HG03103 (cell line): ENCODE measurements around the gene YEATS4.
A peak's percentile ranks its signal among the peaks of the same experiment; 100 is the strongest.

Experiments
- ATAC-seq: cut with Tn5 transposase; IDR thresholded peaks from one replicate; pipeline ENCODE4 v1.9.1; 2021; ENCODE audit warnings: low read depth; ENCODE audit not compliant: unreplicated experiment

YEATS4 gene

DNA sequence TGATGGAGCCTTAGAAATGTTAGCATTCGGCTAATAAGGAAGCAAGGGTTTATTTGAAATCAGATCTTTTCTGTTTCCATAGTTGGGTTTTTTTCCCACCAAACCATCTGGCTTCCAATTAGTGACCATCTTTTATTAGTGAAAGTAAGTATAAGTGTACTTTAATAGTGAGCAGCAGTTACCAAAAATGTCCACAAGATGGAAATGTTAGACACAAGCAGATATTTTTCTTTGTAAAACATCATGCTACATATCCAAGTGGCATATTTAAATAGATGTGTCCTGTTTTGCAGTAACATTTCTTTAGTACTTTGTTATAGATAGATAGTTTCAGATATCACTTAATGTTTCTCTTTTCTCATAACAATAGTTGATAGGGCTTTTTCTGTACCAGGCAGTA is 28.8 kb downstream of the YEATS4 start:
- no peak for ATAC-seq

DNA sequence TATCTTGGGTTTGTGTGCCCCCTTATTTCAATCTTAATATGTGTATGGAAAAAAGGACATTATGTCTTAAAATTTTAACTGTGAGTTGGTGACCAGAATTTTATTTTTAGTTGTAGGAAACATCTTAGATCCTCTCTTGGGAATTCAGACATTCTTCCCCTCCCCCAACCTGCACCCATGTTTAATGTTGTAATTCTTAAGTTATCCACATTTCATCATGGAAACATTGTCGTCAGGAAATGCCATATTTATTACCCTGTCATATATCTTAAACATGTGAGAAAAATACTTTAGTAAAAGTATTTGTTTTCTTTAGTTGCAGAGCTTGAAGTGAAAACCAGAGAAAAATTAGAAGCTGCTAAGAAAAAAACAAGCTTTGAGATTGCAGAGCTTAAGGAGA is 30.3 kb downstream of the YEATS4 start:
- ATAC-seq: no peak

DNA sequence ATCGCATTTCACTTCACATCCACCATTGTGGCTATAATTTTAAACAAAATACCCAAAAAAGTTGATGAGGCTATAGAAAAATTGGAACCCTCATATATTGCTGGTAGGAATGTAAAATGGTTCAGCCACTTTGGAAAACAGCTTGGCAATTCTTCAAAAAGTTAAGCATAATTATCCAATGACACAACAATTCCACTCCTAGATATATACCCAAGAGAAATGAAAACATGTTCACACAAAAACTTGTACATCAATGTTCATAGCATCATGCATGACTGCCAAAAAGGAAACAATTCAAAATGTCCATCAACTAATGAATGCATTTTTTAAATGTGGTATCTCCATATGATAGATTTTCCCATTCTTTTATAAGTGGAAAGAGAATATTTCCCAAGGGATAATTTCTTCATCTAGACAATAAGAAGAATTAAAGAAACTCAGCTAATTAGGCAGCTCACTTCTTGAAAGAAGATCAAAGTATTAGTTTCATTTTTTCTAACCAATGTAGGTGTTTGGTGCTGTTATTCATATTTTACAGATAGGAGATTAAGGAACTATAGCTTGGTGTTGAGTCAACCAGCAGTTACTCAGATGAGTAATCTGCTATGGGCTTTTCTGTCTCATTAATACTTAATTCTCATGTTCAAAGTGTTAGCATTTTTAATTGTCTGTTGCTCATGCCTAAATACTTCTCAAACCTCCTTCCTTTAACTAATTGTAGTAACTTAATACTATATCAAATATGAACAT is 32.8 kb downstream of the YEATS4 start:
- peak; percentile 76 for ATAC-seq

GRCh38 chr12:69396041-69396440 is 36.5 kb downstream of the YEATS4 start:
- no peak for ATAC-seq

GRCh38 chr12:69396963-69397362 is 37.4 kb downstream of the YEATS4 start:
- no peak for ATAC-seq

- no peak for ATAC-seq
These were observed 38.4 kb downstream of the YEATS4 start for GRCh38 chr12:69397978-69398377.

GRCh38 chr12:69401940-69402339 is 42.4 kb downstream of the YEATS4 start:
- ATAC-seq: no peak

DNA sequence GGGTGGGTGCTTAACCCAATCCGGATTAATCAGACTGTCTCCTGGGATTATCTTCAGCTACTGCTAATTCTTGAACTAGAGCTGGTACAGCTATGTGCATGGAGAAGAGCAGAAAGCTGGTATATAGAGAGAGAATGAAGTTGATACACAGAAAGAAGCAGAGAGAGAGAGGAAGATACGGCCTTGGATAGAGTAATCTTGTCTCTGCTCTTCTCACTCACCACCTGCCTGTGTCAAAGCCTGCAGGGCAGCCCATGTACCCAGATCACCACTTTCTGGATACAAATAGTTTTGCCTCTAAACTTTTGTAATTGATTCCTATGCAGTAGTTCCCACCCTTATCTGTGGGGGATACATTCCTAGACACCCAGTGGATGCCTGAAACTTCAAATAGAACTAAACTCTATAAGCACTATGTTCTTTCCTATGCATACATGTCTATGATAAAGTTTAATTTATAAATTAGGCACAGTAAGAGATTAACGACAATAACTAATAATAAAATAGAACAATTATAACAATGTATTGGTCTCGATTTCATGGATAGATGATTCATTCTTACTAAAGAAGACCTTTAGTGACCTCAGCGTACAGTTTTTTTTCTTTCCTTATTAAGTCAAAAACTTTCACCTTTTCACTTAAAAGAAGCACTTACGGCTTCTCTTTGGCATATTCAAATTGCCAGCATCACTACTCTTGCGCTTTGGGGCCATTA is 45.5 kb downstream of the YEATS4 start:
- ATAC-seq: no peak

GRCh38 chr12:69405566-69405865 is 46.0 kb downstream of the YEATS4 start:
- ATAC-seq: no peak

DNA sequence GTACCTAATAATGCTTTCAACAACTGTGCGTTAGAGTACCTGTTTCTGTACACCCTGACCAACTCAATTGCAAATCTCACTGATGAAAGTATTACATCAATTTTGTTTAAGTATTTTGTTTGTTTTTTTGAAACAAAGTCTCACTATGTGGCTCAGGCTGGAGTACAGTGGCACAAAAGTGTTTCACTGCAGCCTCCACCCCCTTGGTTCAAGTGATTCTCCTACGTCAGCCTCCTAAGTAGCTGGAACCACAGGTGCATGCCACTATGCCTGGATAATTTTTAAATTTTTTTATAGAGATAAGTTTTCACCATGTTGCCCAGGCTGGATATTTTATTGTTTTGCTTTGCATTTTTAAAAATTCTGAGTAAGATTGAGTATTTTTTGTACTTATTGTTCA is 46.7 kb downstream of the YEATS4 start:
- ATAC-seq: no peak

- no peak for ATAC-seq
These were observed 51.0 kb downstream of the YEATS4 start for GRCh38 chr12:69410571-69410970.

DNA sequence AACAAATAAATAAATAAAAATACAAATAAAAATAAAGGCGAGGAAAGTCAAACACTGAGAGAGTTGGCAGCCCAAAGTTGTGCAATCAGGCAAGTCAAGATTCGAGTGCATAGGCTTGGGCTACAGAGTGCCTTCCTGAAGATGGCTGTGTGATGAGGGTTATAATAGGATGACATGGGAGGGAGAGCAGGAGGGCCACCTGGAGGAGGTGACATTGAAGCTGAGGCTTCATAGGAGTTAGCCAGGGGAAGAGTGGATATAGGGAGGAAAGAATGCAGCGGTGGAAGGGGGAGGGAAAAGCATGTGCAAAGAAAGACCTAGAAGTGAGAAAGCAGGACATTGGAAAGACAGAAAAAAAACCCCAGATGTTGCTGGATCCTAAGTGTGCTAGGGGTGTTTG is 53.1 kb downstream of the YEATS4 start:
- ATAC-seq: no peak

- no peak for ATAC-seq
These were observed 56.1 kb downstream of the YEATS4 start for GRCh38 chr12:69415471-69416275.

GRCh38 chr12:69417231-69417630 is 57.7 kb downstream of the YEATS4 start:
- ATAC-seq: no peak

GRCh38 chr12:69417741-69418167 is 58.2 kb downstream of the YEATS4 start:
- no peak for ATAC-seq

GRCh38 chr12:69419701-69420100 is 60.2 kb downstream of the YEATS4 start:
- ATAC-seq: no peak

DNA sequence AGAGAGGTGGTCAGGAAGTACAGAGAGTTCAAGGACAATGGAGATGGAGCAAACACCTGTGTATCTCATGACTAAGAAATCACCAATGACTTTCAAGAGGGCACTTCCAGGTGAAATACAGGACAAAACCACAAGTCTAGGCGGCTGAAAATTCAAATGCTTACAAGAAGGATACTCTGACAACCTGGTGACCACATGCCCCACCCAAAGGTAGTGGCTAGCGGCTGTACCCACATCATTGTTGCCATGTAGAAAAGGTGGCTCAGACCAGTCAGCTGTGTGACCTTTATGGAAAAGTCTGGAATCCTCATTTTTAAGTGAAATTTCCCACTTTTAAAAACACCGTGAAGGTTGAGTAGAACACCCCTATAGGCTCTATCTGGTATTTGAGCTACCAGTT is 62.0 kb downstream of the YEATS4 start:
- ATAC-seq: no peak

DNA sequence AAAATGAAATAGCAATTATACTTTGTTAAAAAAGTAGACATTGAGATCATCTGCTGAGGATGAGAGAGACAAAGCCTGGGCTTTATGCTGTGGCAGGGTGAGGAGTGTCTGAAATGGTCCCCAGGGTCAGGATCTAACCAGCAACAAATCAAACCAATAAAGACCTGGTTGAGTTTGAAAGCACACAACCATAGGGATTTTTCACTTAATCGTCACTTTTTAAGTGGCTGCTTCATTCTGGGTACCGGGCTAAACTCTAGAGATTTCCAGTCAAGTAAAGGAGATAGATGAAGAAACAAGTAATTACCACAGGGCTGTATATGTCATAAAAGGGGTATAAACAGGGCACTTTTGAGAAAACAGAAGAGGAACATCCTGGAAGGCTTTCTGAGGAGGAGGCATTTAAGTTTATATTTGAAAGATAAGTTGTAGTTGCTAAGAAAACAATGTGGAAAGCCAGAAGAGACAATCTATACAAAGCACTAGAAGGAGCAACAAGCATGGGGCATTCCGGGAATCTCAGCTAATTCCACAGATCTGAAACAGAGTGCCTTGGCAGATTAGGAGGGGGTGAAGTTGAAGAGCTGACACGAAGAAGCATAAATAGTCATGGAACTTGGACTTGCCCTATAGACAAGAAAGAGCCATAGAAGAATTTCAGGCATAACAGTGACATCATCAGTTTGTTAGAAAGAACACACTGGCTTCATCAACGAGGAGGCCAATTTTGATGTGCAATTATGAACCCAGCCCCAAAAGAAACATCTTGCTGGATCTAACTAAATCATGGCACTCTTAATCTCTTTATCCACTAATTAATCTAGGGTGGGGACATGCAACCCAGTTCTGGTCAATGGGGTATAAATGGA is 63.7 kb downstream of the YEATS4 start:
- no peak for ATAC-seq

DNA sequence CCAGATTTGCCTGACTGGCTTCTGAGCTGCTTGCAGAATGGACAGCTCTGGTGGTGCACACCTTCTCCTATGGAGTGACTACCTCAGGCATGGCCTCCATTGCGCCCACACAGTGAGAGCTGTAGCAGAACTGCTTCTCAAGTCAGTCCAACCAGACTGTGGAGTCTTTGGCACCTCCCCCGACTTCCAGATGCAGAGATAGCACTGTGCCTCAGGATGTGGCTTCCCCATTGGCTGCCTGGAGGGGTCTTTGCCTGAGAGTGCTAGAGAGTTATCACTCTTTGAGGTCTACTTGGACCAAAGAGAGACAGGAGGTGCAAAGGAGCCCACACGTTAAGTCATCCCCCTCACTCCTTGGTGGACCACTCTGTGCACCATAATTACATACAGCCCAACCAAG is 65.9 kb downstream of the YEATS4 start:
- ATAC-seq: no peak

GRCh38 chr12:69428351-69429073 is 69.0 kb downstream of the YEATS4 start:
- no peak for ATAC-seq
